Osteoblast (primary cell): ENCODE results near the gene CARD16. TPM values are rescaled to one million over a fixed set of nuclear protein-coding genes. Genes with fewer than 3 reads are reported as not detected.

Experiments
- DNase-seq: peaks from one replicate; pipeline ENCODE4 v3.0.0; 2011; ENCODE audit warnings: low spot score, mixed read lengths; ENCODE audit not compliant: insufficient read length; ENCODE audit errors: missing footprints
- H2AFZ ChIP-seq: 2 replicates; pipeline ENCODE4 v1.6.0; 2011; ENCODE audit warnings: mild to moderate bottlenecking, low read length
- H3K27ac ChIP-seq: 2 replicates; pipeline ENCODE4 v1.5.1; 2011; ENCODE audit warnings: mild to moderate bottlenecking, low read depth, low read length, moderate library complexity
- H3K27me3 ChIP-seq: 2 replicates; pipeline ENCODE4 v1.6.0; 2012; ENCODE audit warnings: mild to moderate bottlenecking, control low read depth, inconsistent platforms, low read length, moderate library complexity; ENCODE audit not compliant: insufficient read depth
- H3K36me3 ChIP-seq: 2 replicates; pipeline ENCODE4 v1.5.1; 2011; ENCODE audit warnings: mild to moderate bottlenecking, low read length, control low read depth, moderate library complexity; ENCODE audit not compliant: insufficient read depth
- H3K4me1 ChIP-seq: 2 replicates; pipeline ENCODE4 v1.5.1; 2011; ENCODE audit warnings: mild to moderate bottlenecking, low read length, control low read depth, moderate library complexity; ENCODE audit not compliant: insufficient read depth
- H3K4me2 ChIP-seq: 2 replicates; pipeline ENCODE4 v1.6.0; 2011; ENCODE audit warnings: mild to moderate bottlenecking, low read length; ENCODE audit not compliant: insufficient read depth
- H3K4me3 ChIP-seq: fragments of 200-600 bp; sonication (generic); 3 replicates; pipeline ENCODE4 v1.5.1; 2012; ENCODE audit warnings: mild to moderate bottlenecking, low read length, inconsistent platforms; ENCODE audit not compliant: insufficient read depth
- H3K79me2 ChIP-seq: 2 replicates; pipeline ENCODE4 v1.6.0; 2012; ENCODE audit warnings: mild to moderate bottlenecking, low read length, control low read depth, inconsistent platforms; ENCODE audit not compliant: insufficient read depth
- H3K9me3 ChIP-seq: 2 replicates; pipeline ENCODE4 v1.5.1; 2011; ENCODE audit warnings: low read depth, low read length, control low read depth
- H4K20me1 ChIP-seq: 2 replicates; pipeline ENCODE4 v1.6.0; 2012; ENCODE audit warnings: mild to moderate bottlenecking, low read length, control low read depth; ENCODE audit not compliant: insufficient read depth
- CTCF ChIP-seq: IDR thresholded peaks from 2 replicates; pipeline ENCODE4 v1.5.1; 2011; ENCODE audit warnings: mild to moderate bottlenecking, low read depth, low read length, moderate library complexity; ENCODE audit errors: extremely low read depth
- total RNA-seq: library from RNA; depleted of rRNA; stranded (reverse); fragments of >200 nt; gene quantifications from 2 replicates; pipeline ENCODE4 v1.2.3, GENCODE V29; 2012

Gene CARD16
- total RNA-seq, 1 donor, result 2.9 TPM

GRCh38 chr11:105056446-105056845, 11.3 kb upstream of the CARD16 start:
- Histone ChIP-seq H3K9me3 (no peaks in the 10 kb centered on the region), H3K27ac (no peak overlapping the region), H3K27me3 (no peaks in the 10 kb centered on the region), H3K79me2 (no peaks in the 10 kb centered on the region), H4K20me1 (no peaks in the 10 kb centered on the region), H3K4me2 (no peak overlapping the region), H3K4me3 (no peak overlapping the region), H2AFZ (no peak overlapping the region), H3K36me3 (no peaks in the 10 kb centered on the region), H3K4me1 (no peaks in the 10 kb centered on the region)
- TF ChIP-seq CTCF, result no peak
- DNase-seq, result no peak

- no peak overlapping the region for H3K27ac ChIP-seq
- no peaks in the 10 kb centered on the region for H3K9me3 ChIP-seq
- no peaks in the 10 kb centered on the region for H3K79me2 ChIP-seq
- no peaks in the 10 kb centered on the region for H3K4me1 ChIP-seq
- no peaks in the 10 kb centered on the region for H4K20me1 ChIP-seq
- no peak for DNase-seq
- H3K27me3 ChIP-seq, result no peaks in the 10 kb centered on the region
- no peak overlapping the region for H3K4me3 ChIP-seq
- no peaks in the 10 kb centered on the region for H3K36me3 ChIP-seq
- no peak overlapping the region for H2AFZ ChIP-seq
- TF ChIP-seq CTCF, result no peak
- no peak overlapping the region for H3K4me2 ChIP-seq
These were observed 9.8 kb upstream of the CARD16 start for GRCh38 chr11:105054723-105055493.

- H3K9me3 ChIP-seq, result no peaks in the 10 kb centered on the region
- no peak overlapping the region for H3K27ac ChIP-seq
- H3K4me2 ChIP-seq, result no peak overlapping the region
- peaks cover 2% of the 10 kb centered on the region for H3K4me1 ChIP-seq
- H3K36me3 ChIP-seq, result no peaks in the 10 kb centered on the region
- H3K27me3 ChIP-seq, result no peaks in the 10 kb centered on the region
- TF ChIP-seq CTCF, result no peak
- H3K79me2 ChIP-seq, result no peaks in the 10 kb centered on the region
- no peak overlapping the region for H2AFZ ChIP-seq
- no peaks in the 10 kb centered on the region for H4K20me1 ChIP-seq
- DNase-seq, result no peak
- no peak overlapping the region for H3K4me3 ChIP-seq
These were observed 7.4 kb upstream of the CARD16 start for GRCh38 chr11:105052487-105052886.

- H3K4me2 ChIP-seq, result no peak overlapping the region
- H2AFZ ChIP-seq, result no peak overlapping the region
- TF ChIP-seq CTCF, result no peak
- H4K20me1 ChIP-seq, result no peaks in the 10 kb centered on the region
- peaks cover 10% of the 10 kb centered on the region for H3K4me1 ChIP-seq
- H3K27ac ChIP-seq, result no peak overlapping the region
- no peak overlapping the region for H3K4me3 ChIP-seq
- no peaks in the 10 kb centered on the region for H3K9me3 ChIP-seq
- H3K36me3 ChIP-seq, result no peaks in the 10 kb centered on the region
- DNase-seq, result no peak
- no peaks in the 10 kb centered on the region for H3K27me3 ChIP-seq
- no peaks in the 10 kb centered on the region for H3K79me2 ChIP-seq
These were observed 6.4 kb upstream of the CARD16 start for GRCh38 chr11:105051559-105051958.
